ENCODE measurements around the gene SELENON.

The SELENON gene, protein sequence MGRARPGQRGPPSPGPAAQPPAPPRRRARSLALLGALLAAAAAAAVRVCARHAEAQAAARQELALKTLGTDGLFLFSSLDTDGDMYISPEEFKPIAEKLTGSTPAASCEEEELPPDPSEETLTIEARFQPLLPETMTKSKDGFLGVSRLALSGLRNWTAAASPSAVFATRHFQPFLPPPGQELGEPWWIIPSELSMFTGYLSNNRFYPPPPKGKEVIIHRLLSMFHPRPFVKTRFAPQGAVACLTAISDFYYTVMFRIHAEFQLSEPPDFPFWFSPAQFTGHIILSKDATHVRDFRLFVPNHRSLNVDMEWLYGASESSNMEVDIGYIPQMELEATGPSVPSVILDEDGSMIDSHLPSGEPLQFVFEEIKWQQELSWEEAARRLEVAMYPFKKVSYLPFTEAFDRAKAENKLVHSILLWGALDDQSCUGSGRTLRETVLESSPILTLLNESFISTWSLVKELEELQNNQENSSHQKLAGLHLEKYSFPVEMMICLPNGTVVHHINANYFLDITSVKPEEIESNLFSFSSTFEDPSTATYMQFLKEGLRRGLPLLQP

DNA sequence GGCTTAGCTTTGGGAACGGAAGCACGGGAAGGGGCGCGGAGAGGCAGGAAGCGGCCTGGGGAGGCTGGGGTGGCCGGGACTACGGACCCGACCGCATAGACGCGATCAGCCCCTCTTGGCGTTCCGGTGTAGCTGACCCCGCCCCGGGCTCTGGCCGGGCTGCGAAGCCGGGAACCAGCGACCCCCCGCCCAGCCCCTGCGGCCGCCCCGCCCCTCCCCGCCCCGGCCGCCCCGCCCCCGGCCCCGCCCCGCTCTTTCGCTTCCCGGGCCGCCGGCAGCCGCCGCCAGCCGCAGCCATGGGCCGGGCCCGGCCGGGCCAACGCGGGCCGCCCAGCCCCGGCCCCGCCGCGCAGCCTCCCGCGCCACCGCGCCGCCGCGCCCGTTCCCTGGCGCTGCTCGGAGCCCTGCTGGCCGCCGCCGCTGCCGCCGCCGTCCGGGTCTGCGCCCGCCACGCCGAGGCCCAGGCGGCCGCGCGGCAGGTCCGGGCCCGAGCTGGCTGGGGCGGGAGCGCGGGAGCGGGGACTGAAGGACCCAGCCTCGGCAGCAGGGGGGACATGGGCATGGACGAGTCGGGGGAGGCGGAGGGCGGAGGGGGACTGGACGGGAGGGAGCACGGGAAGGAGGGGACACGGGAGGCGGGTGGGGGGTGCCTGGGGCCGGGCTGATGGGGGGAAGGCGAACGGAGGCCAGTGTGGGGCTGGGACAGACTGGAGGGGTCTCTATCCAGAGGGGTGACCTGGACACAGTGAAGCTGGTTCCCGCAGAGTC lies at the start of gene SELENON:
Gene SELENON (plus strand): TSS at position 259 of the 768 bp plus-strand sequence. CDS start 38 bp downstream, at position 297.
- peak; percentile 88 for DNase-seq

DNA sequence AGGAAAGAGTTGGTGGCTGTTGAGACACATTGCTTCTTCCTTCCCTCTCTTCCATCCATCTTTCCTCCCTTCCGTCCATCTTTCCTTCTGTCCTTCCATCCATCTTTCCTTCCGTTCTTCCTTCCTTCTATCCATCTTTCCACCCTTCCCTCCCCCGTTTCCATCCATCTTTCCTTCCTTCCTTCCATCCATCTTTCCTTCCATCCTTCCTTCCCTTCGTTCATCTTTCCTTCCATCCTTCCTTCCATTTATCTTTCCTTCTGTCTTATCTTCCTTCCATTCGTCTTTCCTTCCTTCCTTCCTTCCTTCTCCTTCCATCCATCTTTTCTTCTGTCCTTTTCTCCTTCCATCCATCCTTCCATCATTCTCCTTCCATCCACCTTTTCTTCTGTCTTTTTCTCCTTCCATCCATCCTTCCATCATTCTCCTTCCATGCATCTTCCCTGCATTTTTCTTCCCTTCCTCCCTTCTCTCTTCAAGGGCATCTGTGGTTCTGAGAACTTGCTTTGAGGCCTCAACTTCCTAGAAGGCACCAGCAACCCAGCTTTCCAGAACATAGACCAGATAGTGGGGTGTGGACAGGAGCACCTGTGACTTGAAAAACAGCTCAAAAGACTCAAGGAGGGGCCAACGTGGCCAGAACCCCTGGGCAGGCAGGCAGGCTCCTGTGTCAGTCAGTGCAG lies 48.9 kb upstream of the SELENON start:
- no peak for DNase-seq

DNA sequence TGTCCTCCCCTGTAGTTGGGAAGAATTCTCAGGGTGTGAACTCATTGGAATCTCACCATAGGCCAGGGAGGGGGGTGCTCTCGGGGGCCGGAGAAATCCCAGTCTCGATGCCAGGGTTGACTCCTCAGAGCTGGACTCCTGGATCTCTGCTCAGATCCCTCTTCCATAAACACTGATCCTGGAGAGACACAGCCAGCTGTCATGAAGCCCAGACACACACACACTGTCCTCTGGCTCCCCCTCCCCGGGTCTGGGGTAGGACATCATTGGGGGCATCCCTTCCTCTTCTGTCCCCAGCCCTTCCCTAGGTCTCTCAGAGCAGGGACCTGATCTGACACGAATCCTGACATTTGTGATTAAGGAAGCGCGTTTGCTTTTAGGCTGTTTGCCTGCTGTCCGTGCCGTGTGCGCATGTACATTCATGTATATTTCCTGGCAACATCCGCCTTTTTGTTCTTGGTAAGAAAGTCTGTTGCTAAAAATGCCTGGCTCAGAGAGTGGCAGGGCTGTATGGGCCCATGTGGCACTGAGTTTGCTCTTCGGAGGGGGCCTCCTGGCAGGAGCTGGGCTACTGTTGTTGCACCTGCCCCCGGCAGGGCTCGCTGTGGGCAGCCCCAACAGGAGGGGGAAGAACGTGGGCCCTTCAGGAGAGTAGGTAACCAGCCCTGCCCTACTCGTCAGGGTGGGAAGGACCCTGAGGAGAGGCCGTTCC lies 45.4 kb upstream of the SELENON start:
- no peak for DNase-seq

DNA sequence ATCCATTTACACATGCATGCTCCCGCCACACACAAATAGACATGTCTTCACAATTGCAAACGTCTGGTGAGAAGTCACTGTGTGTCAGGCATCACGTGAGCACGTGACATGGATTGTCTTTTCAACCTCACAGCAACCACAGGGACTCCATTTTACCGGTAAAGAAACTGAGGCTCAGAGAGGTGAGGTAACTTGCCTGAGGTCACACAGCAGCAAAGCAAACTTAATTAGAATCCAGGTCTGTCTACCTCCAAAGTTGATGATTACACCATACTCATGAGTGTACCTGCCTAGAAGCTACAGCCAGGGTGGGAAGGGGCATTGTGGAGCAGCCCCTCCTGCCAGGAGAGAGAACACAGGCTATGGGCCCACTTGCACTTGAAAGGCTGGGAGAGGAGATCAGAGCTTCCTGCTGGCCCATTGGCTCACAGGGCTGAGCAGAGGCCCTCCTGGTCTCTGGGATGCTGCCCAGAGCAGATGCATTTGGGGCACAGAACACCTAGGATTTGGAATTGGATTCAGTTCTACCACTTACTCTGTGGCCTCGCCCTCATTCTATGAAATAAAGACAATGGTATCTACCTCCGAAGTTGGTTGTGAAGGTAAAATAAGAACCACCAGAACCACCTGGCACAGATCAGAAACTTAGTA lies 44.4 kb upstream of the SELENON start:
- DNase-seq: no peak

DNA sequence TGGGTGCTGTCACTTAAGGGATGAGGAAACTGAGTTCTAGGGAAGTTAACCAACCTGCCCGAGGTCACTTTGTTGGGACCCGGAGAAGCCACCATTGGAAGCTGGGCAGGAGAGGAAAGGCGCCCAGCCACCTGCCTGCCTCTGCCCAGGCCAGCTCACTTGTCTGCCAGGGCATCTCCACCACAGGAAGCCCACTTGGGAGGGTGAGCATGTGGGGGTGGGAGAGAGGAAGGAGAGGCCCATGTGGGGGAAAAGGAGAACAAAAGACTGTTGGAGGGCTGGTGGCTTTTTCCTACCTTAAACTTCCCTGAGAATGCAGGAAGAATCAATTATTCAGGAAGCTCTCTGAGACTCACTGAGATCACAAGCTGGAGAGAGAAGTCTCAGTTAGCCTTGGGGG lies 43.8 kb upstream of the SELENON start:
- no peak for DNase-seq

DNA sequence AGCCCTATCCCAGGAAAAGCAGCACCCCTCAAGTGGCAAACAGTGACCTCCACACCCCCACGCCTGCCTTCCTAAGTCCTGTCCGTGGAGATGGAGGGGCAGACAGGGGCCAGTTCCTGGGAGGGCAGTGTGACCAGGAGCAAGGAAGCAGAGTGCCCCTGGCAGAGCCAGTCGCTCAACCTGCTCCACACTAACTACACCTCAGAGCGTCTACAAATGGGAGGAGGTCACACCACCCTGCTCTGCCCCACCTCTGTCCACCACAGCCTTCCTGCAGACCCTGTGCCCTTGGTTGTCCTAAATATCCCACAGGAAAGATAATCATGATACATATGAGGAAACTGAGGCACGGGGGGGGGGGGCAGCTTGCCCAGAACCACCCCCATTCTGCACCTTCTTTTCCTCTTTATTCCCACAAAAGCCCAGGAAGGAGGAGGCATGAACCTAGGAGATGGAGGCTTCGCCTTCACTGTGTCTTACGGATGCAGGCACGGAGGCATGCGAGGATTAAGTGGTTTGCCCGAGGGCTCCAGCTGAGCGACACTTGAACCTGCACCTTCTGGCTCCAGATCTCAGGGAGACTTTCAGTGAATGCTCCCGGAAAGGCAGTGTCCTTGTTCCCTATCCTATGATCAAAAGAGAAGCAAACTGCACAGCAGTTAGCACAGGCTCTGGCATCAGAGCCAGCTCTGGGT lies 42.7 kb upstream of the SELENON start:
- DNase-seq: no peak

DNA sequence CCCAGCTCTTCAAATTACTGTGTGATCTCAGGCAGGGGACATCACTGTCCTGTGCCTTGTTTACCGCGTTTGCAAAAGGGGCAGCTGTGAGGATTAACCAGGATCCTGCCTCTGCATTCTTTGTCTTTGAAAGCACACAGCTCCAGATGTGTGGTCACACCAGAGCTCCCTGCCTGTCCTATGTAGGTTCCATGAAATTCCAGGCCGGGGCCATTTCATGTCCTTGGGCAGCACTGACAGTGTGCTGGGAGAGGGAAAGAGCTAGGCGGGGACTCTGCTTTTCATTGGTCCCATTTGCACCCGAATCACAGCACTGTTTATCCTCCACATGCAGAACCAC lies 42.2 kb upstream of the SELENON start:
- no peak for DNase-seq

DNA sequence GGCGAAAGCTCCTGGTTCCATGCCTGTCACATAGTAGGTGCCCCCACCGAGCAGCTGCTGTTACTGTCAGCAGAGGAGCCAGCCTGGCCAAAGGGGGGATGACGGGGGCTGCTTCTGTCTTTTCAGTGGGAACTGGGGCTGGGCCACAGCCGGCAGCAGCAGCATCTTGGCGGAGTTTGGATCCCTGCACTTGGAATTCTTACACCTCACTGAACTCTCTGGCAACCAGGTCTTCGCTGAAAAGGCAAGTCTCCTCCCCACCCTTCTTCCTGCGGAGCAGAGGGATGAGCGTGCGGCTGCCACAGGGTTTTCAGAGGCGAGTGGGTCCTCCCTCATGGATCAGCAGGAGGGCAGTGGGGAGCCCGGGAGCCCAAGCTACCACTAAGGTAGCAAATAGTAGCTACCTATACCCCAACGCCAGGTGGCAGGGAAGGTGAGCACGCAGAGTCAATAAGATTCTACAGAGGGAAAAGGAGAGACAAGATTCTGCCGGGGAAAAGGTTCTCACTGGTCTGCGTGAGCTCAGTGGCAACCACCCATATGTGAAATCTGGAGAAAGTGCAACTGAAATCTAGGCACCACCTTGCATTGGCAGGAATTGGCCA lies 41.4 kb upstream of the SELENON start:
- no peak for DNase-seq

DNA sequence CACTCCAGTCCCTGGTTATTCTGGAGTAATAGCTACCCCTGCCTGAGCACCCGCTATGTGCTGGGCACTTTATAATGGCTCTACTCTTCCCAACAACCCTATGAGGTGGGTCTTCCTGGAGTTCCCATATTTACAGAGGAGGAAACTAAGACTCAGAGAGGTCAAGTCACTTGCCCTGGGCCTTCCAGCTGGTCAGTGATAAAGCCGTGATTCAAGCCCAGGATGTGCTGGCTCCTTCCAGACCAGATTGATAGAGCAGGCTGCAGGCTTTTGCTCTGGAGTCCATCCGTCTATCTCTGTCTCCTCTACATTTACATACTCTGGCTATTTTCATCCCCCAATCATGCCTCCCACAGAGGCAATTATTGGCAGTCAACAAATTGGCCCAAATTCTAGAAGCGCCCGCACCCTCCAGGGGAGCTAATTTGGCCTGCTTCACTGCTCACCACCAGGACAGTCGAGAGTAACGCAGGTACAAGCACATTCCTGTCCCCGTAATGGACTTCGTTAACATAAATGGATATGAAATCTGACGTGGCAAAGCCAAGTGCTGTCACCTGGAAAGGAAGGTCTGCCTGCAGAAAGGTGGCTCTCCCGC lies 39.8 kb upstream of the SELENON start:
- DNase-seq: no peak

DNA sequence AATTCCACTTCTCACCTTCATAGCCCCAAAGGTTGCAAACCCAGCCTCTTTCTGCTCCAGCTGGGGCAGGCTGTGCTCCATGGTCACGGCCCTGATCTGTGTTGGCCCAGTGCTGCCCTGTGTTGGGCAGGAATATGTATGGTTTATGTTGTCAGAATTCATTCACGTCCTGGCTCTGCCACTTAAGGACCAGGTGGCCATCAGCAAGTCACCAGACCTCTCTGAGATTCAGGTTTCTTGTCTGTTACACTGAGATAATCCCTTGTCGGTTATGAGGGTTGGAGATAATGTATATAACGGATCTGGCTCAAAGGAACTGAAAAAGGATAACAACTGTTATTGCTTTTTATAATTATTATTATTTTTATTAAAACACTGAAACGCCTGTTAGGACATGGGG lies 39.1 kb upstream of the SELENON start:
- no peak for DNase-seq

DNA sequence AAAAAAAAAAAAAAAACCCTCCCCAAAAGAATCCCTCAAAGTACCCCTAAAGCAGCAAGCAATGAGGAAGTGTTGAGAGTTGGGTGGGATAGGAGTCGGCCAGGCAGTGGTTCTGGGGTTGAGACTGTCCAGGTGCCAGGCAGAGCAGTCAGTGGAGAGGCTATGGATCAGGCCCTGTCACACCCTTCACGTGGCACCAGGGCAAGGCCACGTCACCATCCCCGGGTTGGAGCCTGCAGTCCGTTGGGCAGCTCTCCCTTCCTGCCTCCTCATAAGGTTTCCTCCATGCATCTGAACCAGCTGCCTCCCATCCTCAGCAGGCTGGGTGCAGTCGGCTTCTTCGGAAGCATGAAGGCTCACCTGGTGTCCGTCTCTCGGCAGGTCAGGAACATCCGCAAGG lies 36.5 kb upstream of the SELENON start:
- DNase-seq: no peak

DNA sequence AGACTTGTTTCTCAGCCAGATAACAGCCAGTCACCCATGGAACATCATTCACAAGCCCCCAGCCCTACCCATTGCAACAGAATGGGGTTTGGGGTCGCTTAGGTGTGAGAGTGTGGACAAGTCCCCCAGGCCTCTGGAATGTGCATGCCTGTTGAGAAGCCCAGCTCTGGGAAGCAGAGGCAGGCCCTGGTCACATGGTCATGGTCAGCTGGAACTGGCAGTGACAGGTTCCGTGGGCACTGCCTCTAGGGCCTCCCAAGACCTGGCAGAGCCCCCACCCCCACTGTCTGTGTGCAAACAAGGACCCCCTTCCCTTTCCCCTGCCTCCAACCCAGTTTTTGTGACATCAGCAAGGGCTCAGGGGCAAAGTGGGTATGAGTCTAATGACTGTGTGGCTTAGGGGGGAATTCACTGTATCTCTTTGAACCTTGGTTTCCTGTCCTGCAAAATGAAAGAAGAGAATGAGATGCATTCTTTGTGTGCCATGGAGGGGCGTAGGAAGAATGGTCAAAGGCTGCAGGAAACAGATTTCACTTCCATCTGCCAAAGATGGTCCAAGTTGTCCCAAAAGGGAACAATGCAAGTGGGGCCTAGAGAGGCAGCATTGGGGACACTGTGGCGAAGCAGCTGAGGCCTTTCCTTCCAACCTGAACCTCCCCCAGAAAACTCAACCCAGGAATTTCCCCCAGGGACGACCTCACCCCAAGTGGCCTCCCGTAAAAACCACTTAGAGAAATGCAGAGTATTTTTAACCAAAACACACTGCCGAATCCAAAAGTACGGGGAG lies 34.7 kb upstream of the SELENON start:
- no peak for DNase-seq

DNA sequence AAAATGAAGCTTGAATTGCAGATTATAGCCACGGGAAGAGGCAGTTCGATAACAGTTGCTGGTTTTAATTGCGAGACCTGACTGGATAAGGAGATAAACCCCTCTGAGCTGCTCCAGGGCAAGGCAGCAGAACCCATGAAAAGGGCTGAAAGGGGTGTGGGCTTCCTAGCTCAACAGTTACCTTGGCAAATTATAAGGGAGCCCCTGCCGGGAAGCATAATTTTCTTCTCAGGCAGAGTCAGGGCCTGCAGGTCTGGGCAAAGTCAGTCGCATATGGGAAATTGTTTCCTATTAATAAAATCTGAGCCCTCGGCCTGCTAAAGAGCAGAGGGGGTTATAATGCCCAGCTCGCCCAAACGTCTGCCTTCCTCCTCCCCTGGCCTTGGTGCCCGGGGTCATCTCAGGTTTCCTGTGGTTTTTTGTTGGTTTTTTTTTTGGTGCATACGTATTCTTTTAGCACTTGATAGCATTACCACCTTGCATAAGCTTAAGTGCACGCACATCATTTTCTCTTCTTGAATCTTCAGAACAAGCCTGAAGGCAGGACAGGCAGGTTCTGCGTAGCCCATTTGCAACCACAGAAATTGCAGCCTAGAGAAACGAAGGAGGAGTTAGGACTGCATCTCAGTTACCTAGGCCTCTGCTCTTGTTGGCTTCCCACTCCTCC lies 33.9 kb upstream of the SELENON start:
- no peak for DNase-seq

DNA sequence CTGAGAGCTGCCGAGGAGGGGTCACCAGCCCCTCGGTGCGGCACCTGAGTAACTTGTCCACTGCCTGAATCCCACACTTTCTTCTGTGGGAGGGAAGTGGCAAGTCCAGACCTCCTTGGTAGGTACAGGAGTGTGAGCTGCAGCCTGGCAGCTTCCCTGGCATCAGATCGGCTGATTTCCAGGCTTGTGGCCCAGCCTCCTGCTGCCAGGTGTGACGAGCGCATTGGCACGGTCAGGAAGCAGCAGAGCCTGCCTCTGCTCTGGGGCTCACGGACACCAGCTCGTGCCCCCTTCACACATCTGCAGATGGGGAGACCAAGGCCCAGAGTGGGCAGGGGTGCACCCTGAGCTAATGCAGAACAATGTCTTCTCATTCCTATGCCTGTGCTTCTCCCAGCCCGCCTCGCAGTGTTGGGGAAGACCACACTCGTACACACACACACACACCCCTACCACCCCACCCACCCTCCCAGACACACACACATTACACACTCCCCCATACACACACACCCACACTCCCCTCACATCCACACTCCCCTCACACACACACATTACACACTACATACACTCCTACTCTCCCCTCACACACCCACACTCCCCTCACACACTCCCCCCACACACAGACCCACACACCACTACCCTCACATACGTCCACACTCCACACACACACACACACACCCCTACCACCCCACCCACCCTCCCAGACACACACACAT lies 33.1 kb upstream of the SELENON start:
- no peak for DNase-seq

DNA sequence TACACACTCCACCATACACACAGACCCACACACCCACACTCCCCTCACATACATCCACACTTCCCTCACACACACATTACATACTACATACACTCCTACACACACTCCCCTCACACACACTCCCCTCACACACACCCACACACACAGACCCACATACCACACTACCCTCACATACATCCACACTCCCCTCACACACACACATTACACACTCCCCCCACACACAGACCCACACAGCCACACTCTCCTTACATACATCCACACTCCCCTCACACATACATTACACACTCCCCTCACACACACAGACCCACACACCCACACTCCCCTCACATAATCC lies 32.6 kb upstream of the SELENON start:
- no peak for DNase-seq

DNA sequence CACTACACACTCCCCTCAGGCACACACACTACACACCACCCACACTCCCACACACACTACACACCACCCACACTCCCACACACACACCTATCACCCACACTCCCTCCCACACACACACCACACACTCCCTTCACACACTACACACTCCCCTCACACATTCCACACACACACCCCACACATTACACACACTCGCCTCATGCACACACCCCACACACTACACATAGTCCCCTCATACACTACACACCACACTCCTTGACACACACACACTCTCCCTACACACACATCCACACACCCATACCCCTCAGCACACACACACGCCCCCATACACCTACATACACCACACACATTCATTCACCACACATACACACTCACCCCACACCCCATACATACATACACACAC lies 31.0 kb upstream of the SELENON start:
- DNase-seq: no peak

DNA sequence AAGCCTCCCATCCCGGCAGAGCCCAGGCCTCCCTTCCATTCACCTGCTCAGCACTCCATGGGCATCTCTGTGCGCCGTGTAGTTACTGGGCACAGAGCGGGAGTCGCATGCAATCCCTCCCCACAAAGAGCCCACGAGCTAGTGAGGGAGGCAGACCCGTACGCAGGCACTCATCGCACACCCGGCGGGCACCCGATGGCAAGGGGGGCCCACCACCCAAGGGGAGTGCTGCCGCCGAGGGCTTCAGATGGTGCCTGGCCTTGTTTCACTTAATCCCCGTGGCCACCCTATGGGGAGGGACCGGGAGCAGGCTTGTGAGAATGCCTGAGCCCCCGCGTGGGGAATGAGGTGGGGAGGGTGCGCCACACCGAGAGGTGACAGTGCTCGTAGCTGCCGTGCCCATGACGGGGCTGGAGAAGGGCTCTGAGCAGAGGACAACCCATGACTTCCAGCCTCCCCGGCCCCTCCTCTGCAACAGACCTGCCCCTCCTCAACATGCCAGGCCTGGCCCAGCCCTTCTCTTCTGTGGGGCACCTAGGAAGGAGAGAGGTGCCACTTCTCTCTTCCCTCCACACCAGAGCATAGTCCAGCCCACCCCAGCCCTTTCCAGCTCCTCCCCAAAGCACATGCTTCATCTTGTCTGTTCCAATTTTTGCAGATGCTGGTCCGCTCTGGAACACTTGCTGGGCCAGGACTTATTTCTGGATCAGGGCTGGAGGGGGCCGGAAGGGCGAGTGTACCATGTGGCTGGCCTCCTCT lies 30.2 kb upstream of the SELENON start:
- no peak for DNase-seq

All from islet precursor cell (in vitro differentiated cells).